22Rv1 (cell line): Measurements from ENCODE around the gene CELF2.

Experiments
- H3K27ac ChIP-seq: fragments of 450-650 bp; 2 replicates; pipeline ENCODE4 v1.5.1; 2017
- CTCF ChIP-seq: fragments of 450-650 bp; IDR thresholded peaks from 2 replicates; pipeline ENCODE4 v1.5.1; 2017; ENCODE audit warnings: mild to moderate bottlenecking
- ZFX ChIP-seq: fragments of 450-650 bp; IDR thresholded peaks from 2 replicates; pipeline ENCODE4 v1.6.1; 2017; ENCODE audit warnings: antibody characterized with exemption, borderline replicate concordance

CELF2 gene

GRCh38 chr10:11229893-11230292 lies 212.2 kb downstream of the CELF2 start:
- no peak overlapping the region for H3K27ac ChIP-seq
- TF ChIP-seq ZFX (no peak), CTCF (no peak)

GRCh38 chr10:11230498-11231167 lies 213.0 kb downstream of the CELF2 start:
- no peak overlapping the region for H3K27ac ChIP-seq
- TF ChIP-seq CTCF = no peak

GRCh38 chr10:11231285-11231684 lies 213.6 kb downstream of the CELF2 start:
- H3K27ac ChIP-seq = no peak overlapping the region
- TF ChIP-seq CTCF = no peak
- TF ChIP-seq ZFX = no peak

- H3K27ac ChIP-seq = no peak overlapping the region
Measured at GRCh38 chr10:11232222-11232961, 214.7 kb downstream of the CELF2 start.

GRCh38 chr10:11234857-11235531 lies 217.3 kb downstream of the CELF2 start:
- no peak overlapping the region for H3K27ac ChIP-seq
- TF ChIP-seq ZFX (no peak), CTCF (no peak)

More at GRCh38 chr10:11232222-11232961, 214.7 kb downstream of the CELF2 start:
- no peak for TF ChIP-seq CTCF
- TF ChIP-seq ZFX = no peak

- no peak overlapping the region for H3K27ac ChIP-seq
- TF ChIP-seq ZFX = no peak
- no peak for TF ChIP-seq CTCF
Measured at GRCh38 chr10:11235771-11236170, 218.1 kb downstream of the CELF2 start.

- TF ChIP-seq CTCF = no peak
- TF ChIP-seq ZFX = no peak
- H3K27ac ChIP-seq = no peak overlapping the region
Measured at GRCh38 chr10:11236234-11236633, 218.6 kb downstream of the CELF2 start.
